HuH-7 (cell line): ENCODE results near the gene ST6GAL1.
A peak's percentile ranks its signal among the peaks of the same experiment; 100 is the strongest.
"Not testable (repeated sequence)": the region's sequence is repeated elsewhere in the genome, so short reads cannot be mapped to it uniquely, and the experiment has no call there.

Experiments
- DNase-seq: peaks from one replicate; pipeline ENCODE4 v3.0.0; 2011; ENCODE audit warnings: low spot score

Gene ST6GAL1

DNA sequence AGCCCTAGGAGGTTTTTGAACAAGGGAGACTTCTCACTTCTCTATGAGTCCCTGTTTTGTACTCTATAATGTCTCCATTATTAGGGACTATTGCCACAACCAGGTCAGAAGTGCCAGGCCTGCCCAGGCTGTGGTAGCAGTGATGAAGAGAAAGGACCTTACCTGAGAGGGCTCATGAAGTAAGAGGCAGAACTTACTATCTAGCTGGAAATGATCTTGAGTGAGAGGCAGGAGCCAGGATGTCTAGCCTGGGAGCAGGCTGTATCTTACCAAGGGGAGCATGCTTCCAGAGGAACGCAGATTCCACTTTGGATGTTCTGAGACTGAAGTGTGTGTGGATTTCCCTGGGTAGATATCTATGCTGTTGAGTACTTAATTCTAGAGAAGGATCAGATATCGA lies 115.7 kb downstream of the ST6GAL1 start:
- no peak for DNase-seq

- no peak for DNase-seq
Observed at GRCh38 chr3:187049462-187050101, 119.3 kb downstream of the ST6GAL1 start.

DNA sequence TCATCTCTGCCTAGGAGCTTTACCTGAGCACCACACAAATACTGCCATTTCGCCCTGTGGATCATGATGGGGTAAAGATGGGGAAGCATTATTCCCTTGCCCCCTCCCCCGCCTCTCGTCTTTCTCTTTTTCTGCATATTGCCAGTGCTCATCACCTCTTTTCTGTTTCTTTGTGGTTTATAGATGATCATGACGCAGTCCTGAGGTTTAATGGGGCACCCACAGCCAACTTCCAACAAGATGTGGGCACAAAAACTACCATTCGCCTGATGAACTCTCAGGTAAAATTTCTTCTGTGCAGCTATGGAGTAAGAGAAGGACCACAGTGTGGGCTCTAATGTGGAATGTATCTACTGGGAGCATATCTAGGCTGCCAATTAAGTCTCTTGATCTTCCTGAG lies 120.7 kb downstream of the ST6GAL1 start:
- no peak for DNase-seq

DNA sequence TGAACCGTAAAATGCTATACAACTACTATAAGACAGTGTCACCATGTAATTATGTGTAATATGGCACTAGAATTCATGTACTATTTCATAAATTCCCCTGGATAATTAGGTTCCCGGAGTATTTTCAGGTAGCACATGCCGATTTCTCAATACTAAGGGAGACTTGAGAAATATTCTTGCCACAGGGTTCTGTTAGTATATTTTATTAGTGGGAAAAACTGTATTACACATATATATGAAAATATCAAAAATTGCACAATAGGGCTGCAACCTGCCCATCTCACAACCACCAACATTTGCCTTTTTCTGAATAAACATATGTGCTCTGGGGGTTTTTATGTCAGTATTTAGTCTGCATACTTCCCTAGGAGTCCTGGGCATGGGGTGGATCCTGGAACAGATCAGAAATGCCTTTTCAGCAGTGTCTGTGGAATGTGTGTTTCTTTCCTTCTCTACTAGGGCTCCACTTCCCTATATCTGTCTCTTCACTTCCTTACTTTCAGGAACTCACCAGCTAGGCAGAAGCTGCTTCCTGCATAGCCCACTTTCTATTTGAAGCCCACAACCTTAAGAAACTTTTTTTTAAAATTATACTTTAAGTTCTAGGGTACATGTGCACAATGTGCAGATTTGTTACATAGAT lies 121.5 kb downstream of the ST6GAL1 start:
- DNase-seq = no peak

- DNase-seq = not testable (repeated sequence)
Observed at GRCh38 chr3:187052427-187052826, 122.1 kb downstream of the ST6GAL1 start.

- DNase-seq = not testable (repeated sequence)
Observed at GRCh38 chr3:187054433-187054832, 124.1 kb downstream of the ST6GAL1 start.

- DNase-seq = not testable (repeated sequence)
Observed at GRCh38 chr3:187057803-187058202, 127.5 kb downstream of the ST6GAL1 start.

- DNase-seq = no peak
Observed at GRCh38 chr3:187061748-187062147, 131.4 kb downstream of the ST6GAL1 start.

GRCh38 chr3:187062526-187063177 lies 132.3 kb downstream of the ST6GAL1 start:
- no peak for DNase-seq

GRCh38 chr3:187063286-187064121 lies 133.2 kb downstream of the ST6GAL1 start:
- DNase-seq = no peak

DNA sequence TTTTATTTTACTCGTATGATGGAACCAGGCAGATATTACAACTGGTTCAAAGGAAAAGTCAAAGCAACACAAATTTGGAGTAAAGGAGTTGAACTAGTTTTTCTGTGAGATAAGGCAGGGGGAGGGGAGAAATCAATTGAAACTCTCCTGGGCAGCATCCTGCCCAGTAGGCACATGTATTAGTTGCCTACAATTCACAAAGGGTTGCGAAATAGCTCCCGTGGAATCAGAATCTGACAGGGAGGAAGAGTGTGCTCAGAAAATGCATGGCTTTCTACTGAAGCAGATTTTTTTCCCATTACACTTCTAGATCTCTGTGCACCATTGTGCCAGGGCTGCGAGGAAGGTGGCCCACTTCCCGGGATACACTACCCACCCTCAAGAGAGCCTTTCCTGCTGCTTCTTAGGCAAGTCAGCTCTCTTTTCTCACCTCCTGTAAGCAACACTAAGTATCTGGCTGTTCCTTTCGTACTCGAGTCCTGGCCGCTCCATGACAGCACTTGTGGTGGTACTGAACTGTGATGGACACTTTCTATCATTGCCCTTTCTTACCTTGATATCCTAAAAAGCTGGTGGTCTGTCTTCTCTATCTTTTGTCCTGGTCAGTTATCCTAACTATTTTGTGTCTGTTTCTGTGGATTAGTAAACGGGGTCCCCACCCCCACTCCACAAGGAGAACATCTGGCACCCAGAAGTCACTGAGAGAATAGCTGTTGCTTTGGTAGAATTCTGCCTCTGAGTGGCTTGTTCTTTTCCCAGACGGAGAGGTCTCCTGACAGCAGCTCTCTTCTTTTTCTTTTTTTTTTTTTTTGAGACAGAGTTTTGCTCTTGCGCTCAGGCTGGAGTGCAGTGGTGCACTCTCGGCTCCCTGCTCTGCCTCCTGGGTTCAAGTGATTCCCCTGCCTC lies 134.1 kb downstream of the ST6GAL1 start:
- DNase-seq = no peak

DNA sequence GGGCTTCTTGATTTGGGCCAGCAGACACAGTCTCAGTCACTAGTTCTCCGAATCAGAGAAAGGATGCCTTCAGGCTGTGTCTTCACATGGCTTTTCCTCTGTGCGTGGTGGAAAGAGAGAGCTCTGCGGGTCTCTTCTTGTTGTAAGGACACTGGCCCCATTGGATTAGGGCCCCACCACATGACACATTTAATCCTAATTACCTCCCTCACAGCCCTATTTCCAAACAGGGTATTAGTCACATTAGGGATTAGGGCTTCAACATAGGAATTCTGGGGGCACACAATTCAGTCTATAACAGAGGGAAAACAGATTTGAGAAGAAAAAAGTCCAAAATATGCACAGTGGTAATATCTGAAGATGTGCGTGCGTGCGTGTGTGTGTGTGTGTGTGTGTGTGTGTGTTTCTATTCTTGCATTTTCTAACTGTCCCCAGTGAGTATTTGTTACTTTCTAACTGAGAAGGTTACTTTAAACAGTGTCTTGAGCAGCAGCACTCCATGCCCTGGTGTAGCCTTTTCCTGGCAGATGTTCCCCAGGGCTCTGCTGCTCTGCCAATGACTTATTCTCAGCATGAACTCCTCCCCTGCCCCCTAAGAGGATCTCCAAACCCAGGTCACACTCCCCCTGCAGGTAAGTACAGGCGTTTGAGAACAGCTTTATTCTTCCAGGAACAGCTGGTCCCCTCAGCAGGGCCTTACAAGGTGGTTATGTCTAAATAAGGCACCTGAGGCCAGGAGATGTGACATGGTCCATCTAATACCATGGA lies 136.1 kb downstream of the ST6GAL1 start:
- peak; percentile 63 for DNase-seq

- DNase-seq = no peak
Observed at GRCh38 chr3:187068787-187069186, 138.5 kb downstream of the ST6GAL1 start.

DNA sequence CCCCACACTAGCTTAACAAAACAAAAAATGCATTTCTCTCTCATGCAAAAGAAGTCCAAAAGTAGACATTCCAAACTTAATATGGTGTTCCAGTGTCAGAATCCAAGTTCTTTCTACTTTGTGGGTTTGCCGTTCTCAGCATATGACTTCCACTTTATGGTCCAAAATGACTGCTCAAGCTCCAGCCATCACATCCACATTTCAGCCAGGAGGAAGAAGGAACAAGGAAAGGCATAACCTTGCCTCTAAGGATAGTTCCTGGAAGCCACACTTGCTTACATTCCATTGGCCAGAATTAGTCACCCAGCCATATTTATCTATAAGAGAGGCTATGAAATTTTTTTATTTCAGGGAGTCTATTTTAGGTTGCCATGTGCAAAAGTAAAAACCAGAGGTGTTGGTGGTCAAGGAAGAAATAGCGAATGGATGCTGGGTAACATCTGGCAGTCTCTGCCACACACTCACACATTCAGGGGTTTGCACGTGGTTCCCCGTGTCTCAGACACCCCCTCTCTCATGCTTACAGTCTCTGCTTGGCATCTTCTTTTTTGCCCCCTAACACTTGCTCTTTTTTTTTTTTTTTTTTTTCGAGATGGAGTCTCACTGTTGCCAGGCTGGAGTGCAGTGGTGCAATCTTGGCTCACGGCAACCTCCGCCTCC lies 139.7 kb downstream of the ST6GAL1 start:
- no peak for DNase-seq

- no peak for DNase-seq
Observed at GRCh38 chr3:187072102-187072501, 141.8 kb downstream of the ST6GAL1 start.

DNA sequence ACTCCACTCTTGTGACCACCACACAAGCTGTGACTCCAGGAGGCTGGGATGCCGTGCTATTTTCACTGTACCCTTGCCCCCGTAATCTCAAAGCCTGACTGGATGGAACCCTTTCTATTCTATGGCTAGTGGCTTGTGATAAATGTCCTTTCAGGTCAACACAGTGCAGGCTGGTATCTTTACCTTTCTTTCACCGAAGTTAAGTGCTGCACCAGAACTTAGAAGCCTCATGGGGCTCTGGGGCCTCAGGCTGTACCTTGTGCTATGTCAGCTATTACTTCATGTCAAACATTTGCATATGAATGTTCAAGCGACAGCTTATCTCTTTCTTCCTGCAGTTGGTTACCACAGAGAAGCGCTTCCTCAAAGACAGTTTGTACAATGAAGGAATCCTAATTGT lies 142.2 kb downstream of the ST6GAL1 start:
- DNase-seq = no peak

DNA sequence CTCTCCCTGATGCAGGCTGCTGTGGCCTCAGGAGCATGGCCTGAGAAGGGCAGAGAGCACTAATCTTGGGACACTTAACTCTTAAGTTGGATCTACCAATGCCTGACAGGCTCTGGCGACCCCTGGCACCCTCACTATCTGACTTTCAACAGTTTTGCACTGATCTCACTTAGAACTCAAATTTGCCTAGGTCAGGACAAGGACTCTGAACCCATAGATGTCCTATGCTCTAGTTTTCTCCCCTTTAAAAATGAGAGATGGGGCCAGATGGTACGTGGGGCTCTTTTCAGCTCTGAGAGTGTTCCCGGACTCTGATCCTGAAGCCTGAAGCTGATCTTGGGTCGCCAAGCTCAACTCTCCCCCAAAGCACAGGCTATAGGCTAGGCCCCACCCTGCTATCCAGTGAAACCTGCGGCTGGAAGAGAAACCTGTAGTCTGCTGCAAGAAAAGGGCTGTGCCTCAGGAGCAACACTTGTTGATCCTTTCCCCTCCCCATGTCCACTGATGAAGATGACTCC lies 143.3 kb downstream of the ST6GAL1 start:
- no peak for DNase-seq

DNA sequence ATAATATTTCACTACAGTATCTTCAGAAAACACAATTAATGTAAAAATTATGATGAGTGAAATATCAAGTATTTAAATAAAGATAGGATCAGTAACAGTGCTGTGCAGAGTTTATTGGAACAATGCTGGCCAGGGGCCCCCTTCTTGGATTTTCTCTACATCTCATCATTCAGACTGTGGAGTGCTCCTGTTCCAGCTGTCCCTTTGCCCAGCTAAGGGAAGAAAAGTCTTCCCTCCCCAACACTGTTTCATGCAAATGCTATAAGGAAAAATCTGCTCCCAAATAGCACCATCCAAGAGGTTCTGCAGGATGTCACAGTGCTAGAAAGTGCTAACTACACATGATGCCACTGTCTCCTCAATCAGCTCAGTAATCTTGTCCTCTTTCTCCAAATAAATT lies 144.5 kb downstream of the ST6GAL1 start:
- no peak for DNase-seq

GRCh38 chr3:187076297-187076696 lies 146.0 kb downstream of the ST6GAL1 start:
- DNase-seq = no peak

DNA sequence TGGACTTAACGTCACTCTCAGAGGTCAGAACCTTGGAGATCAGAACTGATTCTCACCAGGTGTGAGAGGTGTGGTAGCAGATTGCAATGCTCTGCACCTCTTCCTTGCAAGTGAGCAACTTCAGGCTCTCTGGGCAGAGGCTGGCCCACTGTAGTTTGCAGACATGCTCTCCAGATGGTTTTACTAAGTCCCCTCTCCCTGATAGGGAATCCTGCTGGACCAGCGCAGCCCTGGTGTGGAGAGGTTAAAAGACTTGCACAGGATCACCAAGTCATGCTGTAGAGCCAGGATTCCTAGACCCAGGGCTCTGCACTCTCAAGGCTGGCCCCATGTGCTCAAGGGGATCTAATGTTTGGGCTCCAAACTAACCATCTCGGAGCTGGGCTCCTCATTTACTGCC lies 146.8 kb downstream of the ST6GAL1 start:
- no peak for DNase-seq
